ENCODE results near the gene GRID1.

Gene GRID1

DNA sequence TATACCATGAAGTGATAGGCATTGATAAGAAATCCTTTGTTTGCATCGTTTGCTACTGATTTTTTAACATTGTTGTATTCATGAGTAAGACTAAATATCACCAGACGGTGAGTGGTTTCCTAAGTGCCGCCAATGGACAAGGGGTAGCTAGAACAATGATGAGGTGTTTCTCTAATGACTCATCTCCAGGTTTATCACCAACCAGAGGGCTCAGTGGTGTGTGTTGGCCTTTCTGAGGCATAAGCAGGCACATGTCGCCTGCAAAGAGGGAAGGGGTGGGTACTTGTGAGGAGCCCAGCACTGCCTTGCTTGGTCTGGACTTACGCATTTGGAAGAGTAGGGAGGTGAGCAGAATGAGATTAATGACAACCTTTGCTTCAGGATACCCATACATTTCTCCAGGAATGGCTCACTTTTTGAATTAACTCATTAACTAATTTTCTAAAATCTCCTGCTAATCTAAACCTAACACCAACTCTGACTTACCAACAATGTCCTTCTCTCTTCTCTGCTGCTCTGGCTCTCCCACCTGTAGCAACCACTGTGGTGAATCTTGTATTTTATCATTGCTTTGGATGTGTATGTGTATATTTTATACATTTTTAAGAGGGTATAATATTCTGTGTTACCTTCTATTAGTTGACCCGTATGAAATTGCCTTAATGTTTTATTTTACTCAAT, 722.6 kb downstream of the GRID1 start:
- TF ChIP-seq, protein P1, sequence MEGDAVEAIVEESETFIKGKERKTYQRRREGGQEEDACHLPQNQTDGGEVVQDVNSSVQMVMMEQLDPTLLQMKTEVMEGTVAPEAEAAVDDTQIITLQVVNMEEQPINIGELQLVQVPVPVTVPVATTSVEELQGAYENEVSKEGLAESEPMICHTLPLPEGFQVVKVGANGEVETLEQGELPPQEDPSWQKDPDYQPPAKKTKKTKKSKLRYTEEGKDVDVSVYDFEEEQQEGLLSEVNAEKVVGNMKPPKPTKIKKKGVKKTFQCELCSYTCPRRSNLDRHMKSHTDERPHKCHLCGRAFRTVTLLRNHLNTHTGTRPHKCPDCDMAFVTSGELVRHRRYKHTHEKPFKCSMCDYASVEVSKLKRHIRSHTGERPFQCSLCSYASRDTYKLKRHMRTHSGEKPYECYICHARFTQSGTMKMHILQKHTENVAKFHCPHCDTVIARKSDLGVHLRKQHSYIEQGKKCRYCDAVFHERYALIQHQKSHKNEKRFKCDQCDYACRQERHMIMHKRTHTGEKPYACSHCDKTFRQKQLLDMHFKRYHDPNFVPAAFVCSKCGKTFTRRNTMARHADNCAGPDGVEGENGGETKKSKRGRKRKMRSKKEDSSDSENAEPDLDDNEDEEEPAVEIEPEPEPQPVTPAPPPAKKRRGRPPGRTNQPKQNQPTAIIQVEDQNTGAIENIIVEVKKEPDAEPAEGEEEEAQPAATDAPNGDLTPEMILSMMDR (IDR thresholded peaks at IDR 0.05) = no peak
- no peak for TF ChIP-seq ZFX (IDR thresholded peaks at IDR 0.05; ENCODE audit: borderline replicate concordance)
- no peak overlapping the region; the same call in 1 of the 2 replicates for H3K27ac ChIP-seq

DNA sequence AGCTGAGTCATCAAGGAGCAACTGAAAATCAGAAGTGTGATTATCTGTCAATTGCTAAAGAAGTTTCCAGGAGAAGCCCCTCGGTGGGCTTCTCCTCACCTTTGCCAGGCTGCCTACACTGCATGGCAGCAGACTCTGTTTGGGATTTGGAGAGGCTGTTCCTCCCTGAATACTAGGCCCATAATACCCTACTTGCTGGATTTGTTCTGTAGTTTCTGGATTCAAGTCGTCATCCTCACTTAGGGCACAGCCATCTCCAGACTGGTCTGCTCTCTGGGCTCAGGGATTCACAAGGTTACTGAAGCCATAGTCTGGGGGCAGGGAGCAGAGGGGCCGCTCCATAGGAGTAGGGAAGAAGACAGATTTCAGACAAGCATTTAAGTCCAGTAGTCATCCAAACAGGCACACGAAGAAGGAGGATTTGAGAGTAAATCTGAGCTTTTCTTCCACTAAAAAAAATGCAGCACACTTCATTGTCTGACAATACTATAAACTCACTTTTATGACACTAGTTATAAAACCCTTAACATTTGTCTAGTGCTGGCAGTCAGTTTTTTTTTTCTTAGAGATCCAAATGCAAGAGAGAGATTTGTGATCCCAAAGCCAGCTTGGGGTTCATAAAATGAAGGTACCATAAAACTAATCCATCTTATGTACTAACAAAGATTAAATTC, 723.3 kb downstream of the GRID1 start:
- H3K27ac ChIP-seq = peak overlapping the region; percentile 72
- TF ChIP-seq ZFX (IDR thresholded peaks at IDR 0.05; ENCODE audit: borderline replicate concordance) = no peak
- TF ChIP-seq, protein P1 (IDR thresholded peaks at IDR 0.05) = no peak

DNA sequence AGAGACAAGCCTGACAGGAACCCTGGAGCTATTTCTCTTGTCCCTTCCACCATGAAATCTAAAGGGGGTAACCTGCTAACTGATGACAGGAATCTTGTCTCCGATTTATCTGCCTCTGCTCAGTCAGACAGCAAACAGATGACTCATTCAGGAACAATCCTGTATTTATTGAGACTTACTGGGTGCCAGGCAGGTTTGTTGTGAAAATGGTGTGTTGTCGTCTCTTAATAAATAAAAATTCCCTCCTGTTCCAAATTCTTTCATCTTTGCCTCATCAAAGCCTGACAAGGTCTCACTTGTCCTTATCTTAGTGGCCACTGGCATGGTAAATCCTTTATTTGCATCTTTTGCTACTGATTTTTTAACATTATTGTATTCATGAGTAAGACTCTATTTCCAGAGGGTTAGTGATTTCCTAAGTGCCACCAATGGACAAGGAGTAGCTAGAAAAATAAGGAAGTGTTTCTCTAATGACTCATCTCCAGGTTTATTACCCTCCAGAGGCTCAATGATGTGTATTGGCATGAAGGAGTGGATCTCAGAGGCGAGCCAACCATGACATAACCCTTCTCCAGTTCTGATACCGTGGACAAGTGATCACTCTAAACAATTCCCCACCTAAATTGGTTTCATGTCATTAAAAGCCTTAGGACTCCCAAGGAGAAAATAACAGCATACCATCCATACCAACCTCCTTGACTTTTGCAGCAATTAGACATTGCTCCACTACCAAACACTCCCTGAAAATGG, 724.0 kb downstream of the GRID1 start:
- TF ChIP-seq, protein P1 (IDR thresholded peaks at IDR 0.05) = no peak
- TF ChIP-seq ZFX (IDR thresholded peaks at IDR 0.05; ENCODE audit: borderline replicate concordance) = no peak
- peak overlapping the region; percentile 72 for H3K27ac ChIP-seq

DNA sequence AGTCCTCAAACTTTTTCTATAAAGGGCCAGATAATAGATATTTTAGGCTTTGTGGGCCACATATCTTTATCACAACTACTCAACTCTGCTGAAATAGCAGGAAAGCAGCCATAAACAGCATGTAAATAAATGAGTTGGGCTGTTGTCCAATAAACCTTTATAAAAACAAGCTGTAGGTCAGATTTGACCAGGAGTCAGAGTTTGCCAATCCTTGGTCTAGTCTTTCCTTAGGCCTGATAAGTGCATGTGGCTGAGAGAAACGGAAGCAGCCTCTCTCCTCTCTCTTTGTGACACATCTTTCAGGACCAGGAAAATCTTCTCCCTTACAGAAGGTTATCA, 724.5 kb downstream of the GRID1 start:
- TF ChIP-seq ZFX (IDR thresholded peaks at IDR 0.05; ENCODE audit: borderline replicate concordance) = no peak
- TF ChIP-seq, protein P1 (IDR thresholded peaks at IDR 0.05) = no peak
- peak overlapping the region; percentile 72 for H3K27ac ChIP-seq

DNA sequence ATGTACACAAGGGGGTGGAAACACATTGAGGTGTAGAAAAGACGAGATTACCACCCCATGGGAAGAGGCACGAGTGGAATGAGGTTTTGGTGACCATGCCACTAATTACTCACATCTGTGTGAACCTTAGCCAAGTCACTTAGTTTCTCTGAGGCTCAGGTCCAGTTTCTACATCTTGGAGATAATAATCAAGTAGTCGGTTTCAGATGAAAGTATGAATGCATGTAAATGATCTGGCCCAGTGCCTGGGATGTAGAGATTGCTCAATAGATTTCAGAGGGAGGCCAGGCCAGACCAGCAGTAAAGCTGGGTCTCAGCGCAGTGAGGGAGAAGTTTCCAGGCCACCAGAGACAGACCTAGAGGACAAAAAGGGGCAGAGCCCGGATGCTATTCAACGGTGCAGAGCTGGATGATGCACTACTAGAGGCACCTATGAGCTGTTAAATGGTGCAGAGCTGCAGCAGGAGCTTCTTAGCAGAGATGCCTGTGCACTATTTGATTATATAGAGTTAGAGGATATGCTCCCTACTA, 725.1 kb downstream of the GRID1 start:
- TF ChIP-seq, protein P1 (IDR thresholded peaks at IDR 0.05) = no peak
- TF ChIP-seq ZFX (IDR thresholded peaks at IDR 0.05; ENCODE audit: borderline replicate concordance) = no peak
- peak overlapping the region; percentile 72 for H3K27ac ChIP-seq

DNA sequence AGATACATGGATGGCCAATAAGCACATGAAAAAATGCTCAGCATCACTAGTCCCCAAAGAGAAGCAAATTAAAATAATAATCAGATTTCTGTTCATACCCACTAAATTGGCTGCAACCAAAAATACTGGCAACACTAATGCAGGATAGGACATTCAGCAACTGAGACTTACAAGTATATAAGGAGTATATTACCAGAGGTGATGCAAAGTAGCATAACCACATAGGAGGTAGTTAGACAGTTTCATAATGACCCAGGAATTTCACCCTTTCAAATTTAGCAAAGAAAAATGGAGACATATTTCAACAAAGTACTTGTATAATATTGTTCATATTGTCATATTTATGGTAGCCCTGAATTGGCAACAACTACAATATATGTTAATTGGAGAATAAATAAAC, 727.8 kb downstream of the GRID1 start:
- TF ChIP-seq, protein P1 (IDR thresholded peaks at IDR 0.05) = no peak
- TF ChIP-seq ZFX (IDR thresholded peaks at IDR 0.05; ENCODE audit: borderline replicate concordance) = no peak

More for the DNA sequence above, 727.8 kb downstream of the GRID1 start:
- no peak overlapping the region for H3K27ac ChIP-seq

All from 22Rv1 (cell line).